Neutrophil (primary cell): ENCODE data around the gene RIMS1.

Experiments used
- H3K27ac ChIP-seq: fragments of 200-600 bp; sonication (generic); 2 replicates; pipeline ENCODE4 v1.5.1; 2016; ENCODE audit warnings: mild to moderate bottlenecking, moderate library complexity
- H3K27me3 ChIP-seq: fragments of 200-600 bp; sonication (generic); 2 replicates; pipeline ENCODE4 v1.6.0; 2016; ENCODE audit warnings: mild to moderate bottlenecking
- H3K36me3 ChIP-seq: fragments of 200-600 bp; sonication (generic); 2 replicates; pipeline ENCODE4 v1.5.1; 2017
- H3K4me1 ChIP-seq, 2 experiments: fragments of 200-600 bp in 1 of 2; sonication (generic) in 1 of 2; 1 replicate in 1 of 2; 2 replicates in 1 of 2; pipeline versions ENCODE4 v1.5.1 to v1.6.1; 2013 to 2016; ENCODE audit warnings: low read depth in 1 of 2, low read length in 1 of 2, mild to moderate bottlenecking in 1 of 2, moderate library complexity in 1 of 2; ENCODE audit not compliant: control insufficient read depth in 1 of 2, insufficient read depth in 1 of 2
- H3K4me3 ChIP-seq, 2 experiments: fragments of 200-600 bp in 1 of 2; sonication (generic) in 1 of 2; 1 replicate in 1 of 2; 2 replicates in 1 of 2; pipeline ENCODE4 v1.5.1; 2013 to 2016; ENCODE audit warnings: low read depth in 1 of 2, low read length in 1 of 2, mild to moderate bottlenecking in 1 of 2, moderate library complexity in 1 of 2
- H3K9me3 ChIP-seq: fragments of 200-600 bp; sonication (generic); 2 replicates; pipeline ENCODE4 v1.5.1; 2016
- TF ChIP-seq, protein P1 (sequence below): fragments of 200-600 bp; sonication (generic); IDR thresholded peaks from 2 replicates; pipeline ENCODE4 v1.5.1; 2016; ENCODE audit warnings: antibody characterized with exemption

Gene RIMS1

DNA sequence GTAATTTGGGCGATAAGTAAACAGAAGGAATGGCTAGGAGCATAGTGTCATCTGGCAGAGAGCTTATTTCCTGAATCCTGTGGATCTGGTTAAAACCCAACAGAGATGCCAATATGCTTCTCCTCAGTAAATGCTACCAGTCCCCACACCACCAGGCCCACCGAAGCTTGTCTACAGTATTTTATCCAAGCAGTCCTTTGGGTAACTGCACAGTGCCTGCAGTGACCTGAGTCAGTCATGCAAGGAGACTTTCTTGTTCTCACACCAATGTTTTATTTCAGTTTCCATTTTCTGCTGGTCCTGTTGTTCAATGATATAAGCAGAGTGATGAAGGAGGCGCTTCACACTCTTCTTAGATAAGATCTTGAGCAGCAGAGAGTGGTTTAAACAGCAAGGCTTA, 326.3 kb downstream of the RIMS1 start:
- Histone ChIP-seq H3K27ac (no peak overlapping the region), H3K27me3 (no peaks in the 10 kb centered on the region), H3K4me3 (no peak overlapping the region), H3K4me1 (no peaks in the 10 kb centered on the region), H3K9me3 (no peaks in the 10 kb centered on the region), H3K36me3 (no peaks in the 10 kb centered on the region)
- TF ChIP-seq, protein P1, sequence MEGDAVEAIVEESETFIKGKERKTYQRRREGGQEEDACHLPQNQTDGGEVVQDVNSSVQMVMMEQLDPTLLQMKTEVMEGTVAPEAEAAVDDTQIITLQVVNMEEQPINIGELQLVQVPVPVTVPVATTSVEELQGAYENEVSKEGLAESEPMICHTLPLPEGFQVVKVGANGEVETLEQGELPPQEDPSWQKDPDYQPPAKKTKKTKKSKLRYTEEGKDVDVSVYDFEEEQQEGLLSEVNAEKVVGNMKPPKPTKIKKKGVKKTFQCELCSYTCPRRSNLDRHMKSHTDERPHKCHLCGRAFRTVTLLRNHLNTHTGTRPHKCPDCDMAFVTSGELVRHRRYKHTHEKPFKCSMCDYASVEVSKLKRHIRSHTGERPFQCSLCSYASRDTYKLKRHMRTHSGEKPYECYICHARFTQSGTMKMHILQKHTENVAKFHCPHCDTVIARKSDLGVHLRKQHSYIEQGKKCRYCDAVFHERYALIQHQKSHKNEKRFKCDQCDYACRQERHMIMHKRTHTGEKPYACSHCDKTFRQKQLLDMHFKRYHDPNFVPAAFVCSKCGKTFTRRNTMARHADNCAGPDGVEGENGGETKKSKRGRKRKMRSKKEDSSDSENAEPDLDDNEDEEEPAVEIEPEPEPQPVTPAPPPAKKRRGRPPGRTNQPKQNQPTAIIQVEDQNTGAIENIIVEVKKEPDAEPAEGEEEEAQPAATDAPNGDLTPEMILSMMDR, result no peak

DNA sequence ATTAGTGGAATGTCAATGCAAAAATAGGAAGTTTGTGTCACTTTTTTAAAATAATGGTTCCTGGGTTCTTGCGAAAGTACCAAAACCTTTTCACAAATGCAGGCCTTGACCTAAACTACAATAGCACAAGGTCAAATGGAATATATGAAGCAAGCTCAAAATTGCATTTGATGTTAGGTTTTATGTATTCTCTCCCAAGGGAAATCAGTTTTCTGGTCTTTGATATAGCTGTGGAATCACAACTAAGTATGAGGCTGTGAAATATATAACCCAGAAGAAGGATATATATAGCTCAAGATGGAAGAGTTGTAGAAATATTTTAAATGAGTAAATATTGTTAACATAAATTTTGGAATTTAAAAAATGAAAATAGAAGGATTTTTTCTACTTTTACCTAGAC, 327.3 kb downstream of the RIMS1 start:
- Histone ChIP-seq H3K36me3 (no peaks in the 10 kb centered on the region), H3K4me1 (no peaks in the 10 kb centered on the region), H3K4me3 (no peak overlapping the region), H3K9me3 (no peaks in the 10 kb centered on the region), H3K27me3 (no peaks in the 10 kb centered on the region), H3K27ac (no peak overlapping the region)
- TF ChIP-seq, protein P1, result no peak

DNA sequence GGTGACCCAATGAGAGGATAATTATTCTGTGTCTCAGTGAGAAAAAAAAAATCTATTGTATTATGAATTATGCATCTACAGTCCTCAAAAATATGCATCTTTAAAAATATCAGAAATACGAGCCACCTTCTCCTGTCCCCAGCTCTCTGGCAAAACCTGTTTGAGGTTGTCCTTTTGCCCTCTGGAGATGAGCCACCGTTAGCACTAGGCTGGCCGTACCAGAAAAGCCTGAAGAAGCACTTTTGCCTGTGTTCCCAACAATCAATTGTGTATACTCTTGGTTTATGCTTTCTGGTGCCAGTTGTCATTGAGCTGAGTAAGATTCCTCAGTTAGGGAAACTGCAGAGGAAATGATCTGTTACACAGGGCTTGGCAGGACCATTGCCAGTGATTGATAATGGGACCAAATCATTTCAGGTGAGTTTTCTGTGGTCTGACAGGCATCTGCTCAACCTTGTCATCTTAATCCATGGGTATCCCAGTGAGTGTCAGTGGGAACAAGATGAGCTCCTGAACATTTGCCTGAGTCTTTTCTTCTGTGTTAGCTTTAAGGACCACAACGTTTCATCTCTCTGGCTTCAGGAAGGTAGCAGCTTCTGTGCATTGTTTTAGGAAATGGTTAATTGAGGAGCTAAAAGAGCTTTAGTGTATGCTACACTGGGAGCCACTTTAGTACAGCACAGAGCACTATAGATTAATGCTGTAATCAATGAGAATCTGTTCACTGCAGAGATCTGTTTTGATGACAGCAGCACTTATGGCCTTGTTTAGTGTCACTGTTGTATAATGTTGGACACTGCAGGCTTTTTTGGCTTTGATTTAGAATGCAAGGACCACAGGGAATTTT, 330.1 kb downstream of the RIMS1 start:
- Histone ChIP-seq H3K27ac (no peak overlapping the region), H3K9me3 (no peaks in the 10 kb centered on the region), H3K36me3 (no peaks in the 10 kb centered on the region), H3K4me1 (no peaks in the 10 kb centered on the region), H3K4me3 (no peak overlapping the region), H3K27me3 (no peaks in the 10 kb centered on the region)
- TF ChIP-seq, protein P1, result no peak

DNA sequence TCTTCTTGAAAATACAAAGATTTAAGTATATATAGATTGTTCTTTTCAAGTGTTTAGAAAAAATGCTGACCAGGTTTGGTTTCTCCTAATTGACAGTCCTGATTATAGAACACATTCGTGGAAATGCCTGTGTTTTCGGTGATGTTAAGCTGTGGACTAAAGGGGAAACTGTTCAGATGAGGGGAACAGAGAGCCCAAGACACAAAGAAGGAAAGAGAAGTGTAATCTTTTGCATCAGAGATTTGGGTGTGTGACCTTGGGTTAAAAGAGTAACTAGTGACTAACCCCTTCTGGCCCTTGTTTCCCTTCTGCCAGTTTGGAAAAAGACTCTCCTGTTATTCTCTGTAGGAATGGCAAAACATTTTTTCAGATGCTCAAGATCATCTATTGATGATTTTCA, 331.3 kb downstream of the RIMS1 start:
- H3K27ac ChIP-seq, result no peak overlapping the region
- no peaks in the 10 kb centered on the region for H3K27me3 ChIP-seq
- H3K9me3 ChIP-seq, result no peaks in the 10 kb centered on the region
- no peak overlapping the region for H3K4me3 ChIP-seq
- H3K4me1 ChIP-seq, result no peaks in the 10 kb centered on the region
- TF ChIP-seq, protein P1, result no peak
- no peaks in the 10 kb centered on the region for H3K36me3 ChIP-seq

DNA sequence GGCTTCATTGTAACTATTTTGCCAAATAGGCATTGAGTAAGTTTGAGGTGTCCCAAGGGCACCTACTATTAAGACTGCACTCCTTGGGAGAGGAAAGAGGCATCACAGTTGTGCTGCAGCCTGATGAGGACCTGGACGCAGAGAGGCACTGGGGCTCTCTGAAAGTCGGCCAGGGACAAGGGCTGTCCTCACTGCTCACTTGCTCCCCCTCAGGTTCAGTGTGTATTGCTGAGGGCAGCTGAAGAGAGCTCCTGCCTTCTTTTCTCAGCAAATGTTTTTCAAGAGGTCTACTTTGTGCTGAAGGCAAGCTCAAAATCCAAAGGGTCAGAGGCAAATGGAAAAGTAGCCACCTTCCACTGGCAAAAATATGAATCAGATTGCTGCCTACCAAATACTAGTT, 331.8 kb downstream of the RIMS1 start:
- TF ChIP-seq, protein P1, result no peak
- H3K4me1 ChIP-seq, result no peaks in the 10 kb centered on the region
- no peaks in the 10 kb centered on the region for H3K36me3 ChIP-seq
- H3K4me3 ChIP-seq, result no peak overlapping the region
- H3K27ac ChIP-seq, result no peak overlapping the region
- H3K9me3 ChIP-seq, result no peaks in the 10 kb centered on the region
- no peaks in the 10 kb centered on the region for H3K27me3 ChIP-seq
